ENCODE results near the gene RAB3C.

The RAB3C gene

GRCh38 chr5:58776559-58776958, 193.7 kb downstream of the RAB3C start:
- Histone ChIP-seq H4K20me1 (ENCODE audit: insufficient read depth, low read length, poor library complexity, severe bottlenecking) (no peaks in the 10 kb centered on the region), H2AFZ (ENCODE audit: low read length) (no peak overlapping the region), H3K36me3 (ENCODE audit: insufficient read depth, low read length) (no peaks in the 10 kb centered on the region), H3K9me2 (replicated peaks; ENCODE audit: low read depth, low read length) (no peaks in the 10 kb centered on the region), H3K79me2 (ENCODE audit: insufficient read depth, low read length) (no peaks in the 10 kb centered on the region), H3F3A (ENCODE audit: low read depth) (no peaks in the 10 kb centered on the region), H3K9me3 (ENCODE audit: insufficient read depth, low read depth, low read length) (no peaks in the 10 kb centered on the region), H3K4me3 (ENCODE audit: low read length, poor library complexity, severe bottlenecking) (no peak overlapping the region), H3K27me3 (ENCODE audit: insufficient read depth, low read length, poor library complexity, severe bottlenecking) (no peaks in the 10 kb centered on the region), H3K9ac (ENCODE audit: low read depth, low read length, poor library complexity, severe bottlenecking) (no peak overlapping the region), H3K4me2 (ENCODE audit: low read depth, low read length, poor library complexity, severe bottlenecking) (no peak overlapping the region), H3K4me1 (ENCODE audit: insufficient read depth, low read length, poor library complexity, severe bottlenecking) (no peaks in the 10 kb centered on the region)
- TF ChIP-seq CTCF (conservative IDR thresholded peaks at IDR 0.05; ENCODE audit: low read length) (no peak), EZH2phosphoT487 (IDR thresholded peaks at IDR 0.05; ENCODE audit: borderline replicate concordance) (no peak)

- TF ChIP-seq CTCF (conservative IDR thresholded peaks at IDR 0.05; ENCODE audit: low read length): no peak
- H4K20me1 ChIP-seq (ENCODE audit: insufficient read depth, low read length, poor library complexity, severe bottlenecking): no peaks in the 10 kb centered on the region
- no peak overlapping the region for H2AFZ ChIP-seq (ENCODE audit: low read length)
Observed at GRCh38 chr5:58778888-58779287, 196.0 kb downstream of the RAB3C start.

GRCh38 chr5:58786035-58786434, 203.2 kb downstream of the RAB3C start:
- no peaks in the 10 kb centered on the region for H4K20me1 ChIP-seq (ENCODE audit: insufficient read depth, low read length, poor library complexity, severe bottlenecking)
- H3F3A ChIP-seq (ENCODE audit: low read depth): no peaks in the 10 kb centered on the region
- H3K27me3 ChIP-seq (ENCODE audit: insufficient read depth, low read length, poor library complexity, severe bottlenecking): no peaks in the 10 kb centered on the region
- H3K9me2 ChIP-seq (replicated peaks; ENCODE audit: low read depth, low read length): no peaks in the 10 kb centered on the region
- H3K4me3 ChIP-seq (ENCODE audit: low read length, poor library complexity, severe bottlenecking): no peak overlapping the region
- H3K79me2 ChIP-seq (ENCODE audit: insufficient read depth, low read length): no peaks in the 10 kb centered on the region
- H3K9me3 ChIP-seq (ENCODE audit: insufficient read depth, low read depth, low read length): no peaks in the 10 kb centered on the region
- no peaks in the 10 kb centered on the region for H3K36me3 ChIP-seq (ENCODE audit: insufficient read depth, low read length)
- no peak overlapping the region for H3K9ac ChIP-seq (ENCODE audit: low read depth, low read length, poor library complexity, severe bottlenecking)
- H3K4me1 ChIP-seq (ENCODE audit: insufficient read depth, low read length, poor library complexity, severe bottlenecking): no peaks in the 10 kb centered on the region
- TF ChIP-seq EZH2phosphoT487 (IDR thresholded peaks at IDR 0.05; ENCODE audit: borderline replicate concordance) (no peak), CTCF (conservative IDR thresholded peaks at IDR 0.05; ENCODE audit: low read length) (no peak)
- no peak overlapping the region for H3K4me2 ChIP-seq (ENCODE audit: low read depth, low read length, poor library complexity, severe bottlenecking)
- H2AFZ ChIP-seq (ENCODE audit: low read length): no peak overlapping the region

More at GRCh38 chr5:58778888-58779287, 196.0 kb downstream of the RAB3C start:
- Histone ChIP-seq H3K4me3 (ENCODE audit: low read length, poor library complexity, severe bottlenecking) (no peak overlapping the region), H3F3A (ENCODE audit: low read depth) (no peaks in the 10 kb centered on the region), H3K9ac (ENCODE audit: low read depth, low read length, poor library complexity, severe bottlenecking) (no peak overlapping the region), H3K9me2 (replicated peaks; ENCODE audit: low read depth, low read length) (no peaks in the 10 kb centered on the region), H3K27me3 (ENCODE audit: insufficient read depth, low read length, poor library complexity, severe bottlenecking) (no peaks in the 10 kb centered on the region), H3K79me2 (ENCODE audit: insufficient read depth, low read length) (no peaks in the 10 kb centered on the region), H3K4me2 (ENCODE audit: low read depth, low read length, poor library complexity, severe bottlenecking) (no peak overlapping the region), H3K4me1 (ENCODE audit: insufficient read depth, low read length, poor library complexity, severe bottlenecking) (no peaks in the 10 kb centered on the region), H3K9me3 (ENCODE audit: insufficient read depth, low read depth, low read length) (no peaks in the 10 kb centered on the region), H3K36me3 (ENCODE audit: insufficient read depth, low read length) (no peaks in the 10 kb centered on the region)
